Activated CD8-positive, alpha-beta T cell treated with anti-CD3 and anti-CD28 coated beads for 36 hours (primary cell): ENCODE results near the gene BAK1. TPM values are rescaled to one million over a fixed set of nuclear protein-coding genes. Genes with fewer than 3 reads are reported as not detected.

ENCODE experiments used
- ATAC-seq: fragments of 200-7000 bp; cut with Tn5 transposase; one replicate; pipeline ENCODE4 v1.10.0; 2021; ENCODE audit warnings: mild to moderate bottlenecking, moderate library complexity
- CTCF ChIA-PET: fragments of 350-600 bp; sonication (Branson Sonifier 250); formaldehyde crosslinking; loops from one replicate; lab custom pipeline; 2021; ENCODE audit warnings: antibody characterized with exemption; lab: Charles Lee
- POLR2A ChIA-PET: fragments of 350-600 bp; sonication (Branson Sonifier 250); formaldehyde crosslinking; loops from one replicate; lab custom pipeline; 2021; ENCODE audit warnings: antibody characterized with exemption; lab: Charles Lee
- DNase-seq: peaks from one replicate; pipeline ENCODE4 v3.0.0-alpha.2; 2020
- H3K27ac Mint-ChIP-seq: one replicate; pipeline ENCODE4 v1.8.0; 2021; ENCODE audit warnings: mild to moderate bottlenecking, mixed read lengths
- H3K27me3 Mint-ChIP-seq: one replicate; pipeline ENCODE4 v1.8.0; 2021; ENCODE audit warnings: mixed read lengths
- H3K36me3 Mint-ChIP-seq: one replicate; pipeline ENCODE4 v1.8.0; 2021; ENCODE audit warnings: low read depth, mixed read lengths
- H3K4me1 Mint-ChIP-seq: one replicate; pipeline ENCODE4 v1.8.0; 2021; ENCODE audit warnings: low read depth, mixed read lengths
- H3K4me3 Mint-ChIP-seq: one replicate; pipeline ENCODE4 v1.8.0; 2021; ENCODE audit warnings: mild to moderate bottlenecking, moderate library complexity, mixed read lengths
- H3K9me3 Mint-ChIP-seq: one replicate; pipeline ENCODE4 v1.8.0; 2021; ENCODE audit warnings: mixed read lengths
- intact Hi-C: fragments of 100-400 bp; cut with micrococcal nuclease; formaldehyde crosslinking; loops from one replicate; pipeline ENCODE4 v1.10.0; 2022
- total RNA-seq, 2 experiments: library from RNA; stranded (reverse); gene quantifications; one replicate each; pipeline ENCODE4 v1.2.3, GENCODE V29; 2021
- TF ChIP-seq, protein P1 (sequence below): fragments of 200-600 bp; IDR thresholded peaks from one replicate; pipeline ENCODE4 v1.8.0; 2022; ENCODE audit warnings: antibody characterized with exemption, mild to moderate bottlenecking

BAK1 gene
- total RNA-seq, 2 experiments from 2014 or later, result 33.8 to 34.3 TPM

DNA sequence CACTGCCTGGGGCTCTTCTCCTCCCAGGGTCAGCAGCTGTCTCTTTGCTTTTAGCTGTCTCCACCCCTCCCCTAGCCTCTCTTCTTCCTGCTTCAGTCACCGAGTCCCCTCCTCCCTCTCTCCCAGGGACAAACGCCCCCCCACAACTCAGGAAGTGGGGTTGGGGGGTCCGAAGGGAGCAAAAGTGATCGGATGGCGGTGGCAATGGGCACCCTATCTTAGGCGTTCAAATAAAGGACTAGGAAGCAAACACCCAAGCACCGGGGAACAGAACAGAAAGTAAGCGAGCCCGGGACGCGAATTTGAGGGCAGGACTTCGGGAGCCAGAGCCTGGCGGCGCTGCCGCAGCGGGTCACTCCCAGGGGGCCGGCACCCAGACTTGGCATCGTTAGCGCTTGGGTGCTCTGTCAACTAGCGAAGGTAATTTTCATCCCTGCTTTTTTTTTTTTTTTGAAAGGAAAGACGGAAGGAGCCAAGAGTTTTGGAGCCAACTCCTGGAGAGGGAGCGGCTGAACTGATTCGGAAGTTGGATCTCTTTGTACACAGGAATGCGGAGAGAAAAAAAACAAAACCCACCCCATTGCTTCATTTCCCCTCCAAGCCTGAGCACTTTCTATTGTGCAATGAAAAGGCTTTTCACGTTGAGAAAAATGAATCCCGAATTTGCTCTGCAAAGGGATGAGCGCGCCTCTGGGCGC, 40.2 kb upstream of the BAK1 start:
- CTCF ChIA-PET, result interaction anchor here (0.5 to 3.2 kb wide), 8 partner anchors 12 to 194 kb away, joined by 3 to 19 read pairs (median 6); partner anchors contain the start of gene UQCC2
- Mint-ChIP-seq H3K27me3 (no peaks in the 10 kb centered on the region), H3K4me3 (peak overlapping the region; percentile 88), H3K27ac (peak overlapping the region; percentile 88), H3K9me3 (no peaks in the 10 kb centered on the region), H3K4me1 (peaks cover 45% of the 10 kb centered on the region), H3K36me3 (peaks cover 22% of the 10 kb centered on the region)
- POLR2A ChIA-PET, result interaction anchor here (0.6 to 3.2 kb wide), 7 partner anchors 12 to 91 kb away, joined by 3 to 25 read pairs (median 8); partner anchors contain the start of gene UQCC2
- intact Hi-C loops, result loop anchor here (5.0 kb wide), 1 partner anchor 38 kb away; the partner anchor contains the start of gene BAK1
- DNase-seq (peak; percentile 50), ATAC-seq (no peak)
- TF ChIP-seq, protein P1, sequence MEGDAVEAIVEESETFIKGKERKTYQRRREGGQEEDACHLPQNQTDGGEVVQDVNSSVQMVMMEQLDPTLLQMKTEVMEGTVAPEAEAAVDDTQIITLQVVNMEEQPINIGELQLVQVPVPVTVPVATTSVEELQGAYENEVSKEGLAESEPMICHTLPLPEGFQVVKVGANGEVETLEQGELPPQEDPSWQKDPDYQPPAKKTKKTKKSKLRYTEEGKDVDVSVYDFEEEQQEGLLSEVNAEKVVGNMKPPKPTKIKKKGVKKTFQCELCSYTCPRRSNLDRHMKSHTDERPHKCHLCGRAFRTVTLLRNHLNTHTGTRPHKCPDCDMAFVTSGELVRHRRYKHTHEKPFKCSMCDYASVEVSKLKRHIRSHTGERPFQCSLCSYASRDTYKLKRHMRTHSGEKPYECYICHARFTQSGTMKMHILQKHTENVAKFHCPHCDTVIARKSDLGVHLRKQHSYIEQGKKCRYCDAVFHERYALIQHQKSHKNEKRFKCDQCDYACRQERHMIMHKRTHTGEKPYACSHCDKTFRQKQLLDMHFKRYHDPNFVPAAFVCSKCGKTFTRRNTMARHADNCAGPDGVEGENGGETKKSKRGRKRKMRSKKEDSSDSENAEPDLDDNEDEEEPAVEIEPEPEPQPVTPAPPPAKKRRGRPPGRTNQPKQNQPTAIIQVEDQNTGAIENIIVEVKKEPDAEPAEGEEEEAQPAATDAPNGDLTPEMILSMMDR, result no peak

DNA sequence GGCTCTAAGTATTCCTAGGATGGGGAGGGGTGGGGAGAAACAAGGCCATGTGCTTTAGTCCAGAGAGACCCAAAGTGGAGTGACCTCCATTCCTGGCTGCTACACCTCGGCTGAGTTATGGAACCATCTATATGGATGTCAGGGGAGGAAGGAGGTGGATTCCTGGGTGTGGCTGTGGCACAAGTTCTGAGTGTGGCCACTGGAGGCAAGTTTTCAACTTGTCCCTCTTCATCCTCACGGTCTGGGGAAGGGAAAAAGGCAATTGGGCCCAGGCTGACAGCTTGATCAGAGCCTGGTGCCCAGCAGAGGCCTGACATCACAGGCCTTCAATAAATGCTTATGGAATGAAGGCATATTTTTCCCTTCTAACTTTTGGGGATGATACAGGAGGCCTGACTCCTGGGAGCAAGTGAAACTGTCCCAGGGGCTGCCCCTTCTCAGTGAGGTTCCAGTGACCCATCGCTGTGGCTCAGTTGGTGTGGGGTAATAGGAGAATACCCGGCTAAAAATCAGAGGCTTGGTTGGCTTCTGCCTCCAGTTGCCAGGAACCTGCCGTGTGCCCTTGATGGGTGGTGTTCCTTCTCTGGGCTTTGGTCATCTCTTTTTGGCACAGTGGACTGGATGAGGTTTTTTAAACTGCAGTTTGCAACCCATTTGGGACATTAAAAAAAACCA, 39.2 kb upstream of the BAK1 start:
- peaks cover 15% of the 10 kb centered on the region for H3K36me3 Mint-ChIP-seq
- ATAC-seq (no peak), DNase-seq (no peak)
- ChIA-PET POLR2A (interaction anchor here (1.4 kb wide), 1 partner anchor 11 kb away, joined by 3 read pairs; no protein-coding TSS in a partner anchor), CTCF (interaction anchor here (1.3 to 1.8 kb wide), 2 partner anchors 29 to 32 kb away, joined by 4 to 6 read pairs; no protein-coding TSS in a partner anchor)
- intact Hi-C loops, result loop anchor here (2.0 kb wide), 1 partner anchor 29 kb away; no protein-coding TSS in a partner anchor
- H3K27me3 Mint-ChIP-seq, result no peaks in the 10 kb centered on the region
- TF ChIP-seq, protein P1, result no peak
- peak overlapping the region; percentile 88 for H3K4me3 Mint-ChIP-seq
- H3K9me3 Mint-ChIP-seq, result no peaks in the 10 kb centered on the region
- H3K27ac Mint-ChIP-seq, result peak overlapping the region; percentile 88
- peaks cover 38% of the 10 kb centered on the region for H3K4me1 Mint-ChIP-seq

GRCh38 chr6:33616913-33617312, 36.8 kb upstream of the BAK1 start:
- Mint-ChIP-seq H3K36me3 (no peaks in the 10 kb centered on the region), H3K4me1 (peaks cover 17% of the 10 kb centered on the region), H3K9me3 (no peaks in the 10 kb centered on the region), H3K27ac (no peak overlapping the region), H3K27me3 (no peaks in the 10 kb centered on the region), H3K4me3 (no peak overlapping the region)
- DNase-seq (no peak), ATAC-seq (no peak)
- TF ChIP-seq, protein P1, result no peak
- intact Hi-C loops, result no loop called here
- ChIA-PET POLR2A (interaction anchor here (1.2 to 1.3 kb wide), 2 partner anchors 13 to 38 kb away, joined by 4 read pairs; no protein-coding TSS in a partner anchor), CTCF (interaction anchor here (1.3 kb wide), 1 partner anchor 9 kb away, joined by 8 read pairs; no protein-coding TSS in a partner anchor)

GRCh38 chr6:33616113-33616512, 36.0 kb upstream of the BAK1 start:
- H3K27me3 Mint-ChIP-seq, result no peaks in the 10 kb centered on the region
- TF ChIP-seq, protein P1, result no peak
- H3K9me3 Mint-ChIP-seq, result no peaks in the 10 kb centered on the region
- H3K27ac Mint-ChIP-seq, result no peak overlapping the region
- CTCF ChIA-PET, result no interaction called here
- ATAC-seq (no peak), DNase-seq (no peak)
- intact Hi-C loops, result no loop called here
- H3K4me1 Mint-ChIP-seq, result peaks cover 17% of the 10 kb centered on the region
- H3K4me3 Mint-ChIP-seq, result no peak overlapping the region
- no peaks in the 10 kb centered on the region for H3K36me3 Mint-ChIP-seq
- POLR2A ChIA-PET, result no interaction called here
